Uterus (tissue), 2 donors: ENCODE measurements around the gene EMILIN3.

Experiments used
- CTCF ChIP-seq, 4 experiments: fragments of 200-600 bp in 2 of 4; fragments of 450-650 bp in 2 of 4; sonication (generic) in 2 of 4; IDR thresholded peaks; one replicate each; pipeline ENCODE4 v1.5.1; 2016 to 2019; ENCODE audit warnings: antibody characterized with exemption in 4 of 4, mild to moderate bottlenecking in 2 of 4, moderate library complexity in 1 of 4
- POLR2A ChIP-seq, 2 donors: fragments of 450-650 bp; IDR thresholded peaks; one replicate each; pipeline ENCODE4 v1.6.1; 2016; ENCODE audit warnings: antibody characterized with exemption in 2 of 2, mild to moderate bottlenecking in 1 of 2, moderate library complexity in 1 of 2

GRCh38 chr20:41364967-41365765 is 1.5 kb downstream of the EMILIN3 start:
- no peak for TF ChIP-seq CTCF (IDR thresholded peaks at IDR 0.05)
- no peak for TF ChIP-seq POLR2A (IDR thresholded peaks at IDR 0.05)
